ENCODE results near the gene ADAMTS13. TPM values are rescaled to one million over a fixed set of nuclear protein-coding genes. Genes with fewer than 3 reads are reported as not detected.

Gene ADAMTS13
- total and polyA plus RNA-seq, 4 experiments from 2014 or later, result 1.5 to 1.7 TPM; not detected in 2

DNA sequence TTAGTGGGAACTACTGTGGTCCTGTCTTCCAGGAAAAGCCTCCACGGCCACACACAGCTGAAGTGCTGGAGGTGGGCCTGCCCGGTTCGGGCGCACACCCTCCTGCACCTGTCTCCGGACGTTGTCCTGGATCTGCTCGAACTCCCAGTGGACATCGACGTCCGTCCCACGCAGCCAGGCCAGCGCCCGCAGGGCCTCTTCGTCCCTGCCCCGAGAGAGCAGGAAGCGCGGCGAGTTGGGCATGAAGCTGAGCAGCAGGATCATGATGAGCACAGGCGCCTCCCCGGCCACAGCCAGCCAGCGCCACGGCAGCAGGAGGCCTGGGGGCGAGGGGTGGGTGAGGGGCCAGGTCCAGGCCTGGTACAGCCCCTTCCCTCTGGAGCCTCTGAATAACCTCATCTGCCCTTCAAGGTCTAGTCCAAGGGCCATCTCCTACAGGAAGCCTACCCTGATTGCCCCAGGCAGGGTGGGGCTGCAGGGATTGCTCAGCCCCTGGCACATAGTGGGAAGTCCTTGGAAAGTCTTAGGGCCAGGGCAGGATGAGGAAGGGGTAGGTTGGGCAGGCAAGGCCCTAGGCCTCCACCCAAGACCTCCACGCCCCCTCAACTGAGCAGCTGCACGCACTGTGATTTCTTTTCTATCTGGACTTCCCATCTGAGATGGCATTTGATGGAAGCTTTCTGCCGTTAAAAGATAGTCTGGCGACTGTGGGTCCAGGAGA is 53.3 kb downstream of the ADAMTS13 start:
- POLR2A ChIA-PET (ENCODE audit: partially characterized antibody), result no interaction called here
- no peaks in the 10 kb centered on the region for H3K36me3 ChIP-seq (ENCODE audit: insufficient read depth, low read length)

DNA sequence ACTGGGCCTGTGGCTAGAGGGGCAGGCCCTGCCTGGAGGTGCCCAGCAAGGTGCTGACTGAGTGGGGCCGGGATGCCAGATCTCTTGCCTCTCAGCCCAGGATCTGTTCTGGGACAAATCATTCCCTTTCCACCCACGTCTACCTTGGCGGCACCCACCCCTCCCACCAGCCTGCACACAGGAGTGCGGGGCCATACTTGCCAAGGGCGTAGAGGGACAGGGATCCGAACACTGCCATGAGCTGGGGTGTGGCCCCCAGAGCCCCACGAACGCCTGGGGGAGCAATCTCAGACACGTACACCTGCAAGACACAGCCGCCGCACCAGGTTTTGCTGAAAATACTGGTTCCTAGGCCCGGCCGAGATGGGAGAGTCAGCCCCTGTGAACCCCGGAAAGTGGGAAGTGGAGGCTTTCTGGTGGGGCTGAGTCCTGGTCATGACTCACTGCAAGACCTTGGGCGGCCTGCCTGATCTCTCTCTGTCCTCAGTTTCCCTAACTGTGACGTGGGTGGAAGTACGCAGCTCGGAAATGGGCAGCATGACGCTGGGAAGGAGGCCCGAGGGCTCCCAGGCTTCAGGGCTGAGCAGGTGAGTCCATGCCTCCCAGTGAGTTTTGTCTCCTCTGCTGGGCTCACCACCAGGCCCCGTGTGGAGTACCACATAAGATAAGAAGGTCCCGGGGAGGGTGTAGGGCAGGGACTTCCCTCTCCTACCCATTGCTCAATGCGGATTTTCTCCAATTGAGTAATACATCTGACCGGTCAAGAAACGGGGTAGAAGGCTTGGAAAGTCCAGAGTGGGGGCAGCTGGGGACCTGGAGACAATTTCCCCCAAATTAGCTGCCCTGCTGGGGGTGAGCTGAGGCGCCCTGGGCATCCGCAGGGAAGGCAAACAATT is 54.1 kb downstream of the ADAMTS13 start:
- Histone ChIP-seq H3K4me1 (ENCODE audit: insufficient read depth, low read length) (peaks cover 16% of the 10 kb centered on the region), H3K36me3 (ENCODE audit: insufficient read depth, low read length) (no peaks in the 10 kb centered on the region), H3K27me3 (ENCODE audit: insufficient read depth, low read length) (no peaks in the 10 kb centered on the region), H3K4me3 (ENCODE audit: low read length in 2 of 2) (no peak overlapping the region), H3K9me3 (ENCODE audit: control insufficient read depth in 1 of 2, low read length in 2 of 2) (no peaks in the 10 kb centered on the region), H3K27ac (ENCODE audit: low read depth, low read length) (no peak overlapping the region)
- ChIA-PET CTCF (ENCODE audit: partially characterized antibody) (no interaction called here), POLR2A (ENCODE audit: partially characterized antibody) (no interaction called here)
- no peaks in the 10 kb centered on the region for H3K27me3 Mint-ChIP-seq
- intact Hi-C loops (cut with micrococcal nuclease), result loop anchor here (5.0 kb wide), 1 partner anchor 119 kb away; the partner anchor contains the start of genes SURF1 and SURF2
- H3K4me3 Mint-ChIP-seq, result peak overlapping the region in 1 of 8 donors; percentile 45
- no peak overlapping the region for H3K27ac Mint-ChIP-seq
- no peaks in the 10 kb centered on the region for H3K36me3 Mint-ChIP-seq
- no peak for DNase-seq
- no peaks in the 10 kb centered on the region for H3K9me3 Mint-ChIP-seq
- peaks cover 5 to 10% (median 8%) of the 10 kb centered on the region in 4 donors for H3K4me1 Mint-ChIP-seq

More for the DNA sequence above, 53.3 kb downstream of the ADAMTS13 start:
- DNase-seq, result no peak
- H3K9me3 ChIP-seq (ENCODE audit: control insufficient read depth in 1 of 2, low read length in 2 of 2), result no peaks in the 10 kb centered on the region
- no peaks in the 10 kb centered on the region for H3K27me3 ChIP-seq (ENCODE audit: insufficient read depth, low read length)
- H3K27ac ChIP-seq (ENCODE audit: low read depth, low read length), result no peak overlapping the region
- H3K4me1 Mint-ChIP-seq, result peaks cover 5 to 10% (median 8%) of the 10 kb centered on the region in 4 donors
- no peaks in the 10 kb centered on the region for H3K9me3 Mint-ChIP-seq
- H3K27me3 Mint-ChIP-seq, result no peaks in the 10 kb centered on the region
- H3K4me1 ChIP-seq (ENCODE audit: insufficient read depth, low read length), result peaks cover 16% of the 10 kb centered on the region
- intact Hi-C loops (cut with micrococcal nuclease), result loop anchor here (5.0 kb wide), 1 partner anchor 118 kb away; the partner anchor contains the start of genes SURF1 and SURF2
- no peak overlapping the region for H3K4me3 ChIP-seq (ENCODE audit: low read length in 2 of 2)
- no peaks in the 10 kb centered on the region for H3K36me3 Mint-ChIP-seq
- CTCF ChIA-PET (ENCODE audit: partially characterized antibody), result interaction anchor here (1.3 kb wide), 1 partner anchor 453 kb away, joined by 3 read pairs; no protein-coding TSS in a partner anchor
- no peak overlapping the region for H3K27ac Mint-ChIP-seq
- H3K4me3 Mint-ChIP-seq, result no peak overlapping the region

DNA sequence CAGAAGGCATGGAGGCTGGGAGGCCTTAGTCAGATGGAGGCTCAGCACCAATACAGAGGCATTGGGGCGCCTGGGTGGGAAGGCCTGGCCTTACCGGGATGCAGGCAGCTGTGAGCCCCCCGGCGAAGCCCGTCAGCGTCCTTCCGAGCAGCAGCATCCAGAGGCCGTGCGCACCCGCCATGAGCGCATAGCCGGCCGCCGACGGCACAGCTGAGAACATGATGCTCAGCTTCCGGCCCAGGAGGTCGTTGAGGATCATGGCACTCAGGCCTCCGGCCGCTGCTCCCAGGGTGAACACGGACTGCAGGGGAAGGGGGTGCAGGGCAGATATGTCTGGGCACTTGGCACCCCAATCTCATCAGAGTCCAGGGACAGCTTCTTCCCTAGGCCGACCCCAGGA is 54.8 kb downstream of the ADAMTS13 start:
- H3K9me3 Mint-ChIP-seq, result no peaks in the 10 kb centered on the region
- H3K27me3 Mint-ChIP-seq, result no peaks in the 10 kb centered on the region
- intact Hi-C loops (cut with micrococcal nuclease), result loop anchor here (5.0 kb wide), 1 partner anchor 120 kb away; the partner anchor contains the start of genes SURF1 and SURF2
- H3K27me3 ChIP-seq (ENCODE audit: insufficient read depth, low read length), result no peaks in the 10 kb centered on the region
- no peaks in the 10 kb centered on the region for H3K36me3 Mint-ChIP-seq
- H3K4me1 Mint-ChIP-seq, result peaks cover 5 to 10% (median 8%) of the 10 kb centered on the region in 4 donors
- H3K27ac ChIP-seq (ENCODE audit: low read depth, low read length), result no peak overlapping the region
- H3K9me3 ChIP-seq (ENCODE audit: control insufficient read depth in 1 of 2, low read length in 2 of 2), result no peaks in the 10 kb centered on the region
- H3K4me3 ChIP-seq (ENCODE audit: low read length in 2 of 2), result no peak overlapping the region
- no peak for DNase-seq
- no peaks in the 10 kb centered on the region for H3K36me3 ChIP-seq (ENCODE audit: insufficient read depth, low read length)
- H3K4me1 ChIP-seq (ENCODE audit: insufficient read depth, low read length), result peaks cover 16% of the 10 kb centered on the region
- ChIA-PET POLR2A (ENCODE audit: partially characterized antibody) (no interaction called here), CTCF (ENCODE audit: partially characterized antibody) (no interaction called here)
- no peak overlapping the region for H3K4me3 Mint-ChIP-seq
- H3K27ac Mint-ChIP-seq, result no peak overlapping the region

DNA sequence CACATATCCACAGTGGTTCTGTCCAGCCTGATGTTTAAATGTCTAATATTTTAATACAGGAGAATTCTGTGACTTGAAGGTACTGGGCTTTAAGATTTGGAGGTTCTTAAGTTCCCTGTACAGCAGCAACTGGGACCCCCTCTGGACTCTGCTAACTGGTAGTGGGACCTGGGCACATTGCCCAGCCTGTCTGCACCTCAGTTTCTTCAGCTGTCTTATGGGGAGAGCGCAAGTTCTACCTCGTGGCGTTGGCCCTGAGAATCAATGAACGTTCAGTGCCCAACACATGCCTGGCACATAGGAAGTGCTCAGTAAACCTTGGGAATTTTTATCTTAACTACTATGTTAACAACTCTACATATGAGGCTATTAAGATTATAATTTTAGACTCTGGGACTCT is 55.3 kb downstream of the ADAMTS13 start:
- Histone ChIP-seq H3K27me3 (ENCODE audit: insufficient read depth, low read length) (no peaks in the 10 kb centered on the region), H3K9me3 (ENCODE audit: control insufficient read depth in 1 of 2, low read length in 2 of 2) (no peaks in the 10 kb centered on the region), H3K36me3 (ENCODE audit: insufficient read depth, low read length) (no peaks in the 10 kb centered on the region), H3K27ac (ENCODE audit: low read depth, low read length) (no peak overlapping the region), H3K4me3 (ENCODE audit: low read length in 2 of 2) (no peak overlapping the region), H3K4me1 (ENCODE audit: insufficient read depth, low read length) (peaks cover 16% of the 10 kb centered on the region)
- Mint-ChIP-seq H3K4me1 (peaks cover 5 to 10% (median 8%) of the 10 kb centered on the region in 4 donors), H3K36me3 (no peaks in the 10 kb centered on the region), H3K9me3 (peaks cover 0 to 2% (median 0%) of the 10 kb centered on the region in 8 donors), H3K27me3 (no peaks in the 10 kb centered on the region), H3K27ac (peak overlapping the region in 4 of 7 donors; percentile 8 to 86 (median 44)), H3K4me3 (peak overlapping the region in 4 of 8 donors; percentile 20 to 56 (median 34))
- no peak for DNase-seq
- intact Hi-C loops (cut with micrococcal nuclease), result loop anchor here (5.0 kb wide), 1 partner anchor 120 kb away; the partner anchor contains the start of genes SURF1 and SURF2
- ChIA-PET CTCF (ENCODE audit: partially characterized antibody) (no interaction called here), POLR2A (ENCODE audit: partially characterized antibody) (no interaction called here)

DNA sequence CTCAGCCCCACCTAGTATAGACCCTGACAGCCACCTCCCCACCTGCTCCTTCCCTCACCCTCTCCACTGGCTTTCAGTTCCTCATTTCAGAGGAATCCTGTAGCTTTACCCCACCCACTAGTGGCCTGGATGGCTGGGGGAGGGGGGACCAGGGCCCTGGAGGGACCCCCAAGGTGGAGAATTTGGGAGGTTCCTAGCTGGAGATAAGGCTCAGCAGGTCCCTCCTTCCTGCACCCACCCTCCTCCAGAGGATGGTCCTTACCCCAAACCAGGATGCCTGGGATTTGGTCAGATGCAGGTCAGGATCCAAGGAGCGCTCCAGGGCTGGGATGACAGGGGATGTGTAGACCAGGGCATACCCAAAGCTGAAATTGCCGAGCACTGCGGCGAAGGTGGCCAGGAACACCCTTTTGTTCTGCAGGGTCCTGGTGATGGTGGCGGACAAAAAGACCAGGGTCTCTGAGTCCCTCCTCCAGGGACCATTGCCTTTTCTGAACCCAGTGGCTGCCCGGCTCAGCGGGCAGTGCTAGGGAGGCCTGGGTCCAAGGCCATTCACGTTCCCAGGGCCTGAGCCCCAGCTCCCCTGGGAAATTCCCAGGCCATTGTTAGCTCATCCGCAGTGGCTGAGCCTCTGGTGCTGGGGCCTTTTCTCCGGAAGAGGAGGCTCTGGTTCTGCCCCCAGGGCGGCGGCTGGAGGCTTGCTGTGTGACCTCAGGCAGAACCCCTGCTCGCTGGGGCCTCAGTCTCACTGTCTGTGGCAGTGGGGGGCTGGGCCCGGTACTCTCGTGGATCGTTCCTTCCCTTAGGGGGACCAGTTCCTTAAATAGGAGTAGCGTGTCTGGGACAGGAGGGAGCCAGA is 56.1 kb downstream of the ADAMTS13 start:
- ChIA-PET POLR2A (ENCODE audit: partially characterized antibody) (interaction anchor here (1.0 to 1.6 kb wide), 5 partner anchors 12 to 101 kb away, joined by 3 to 5 read pairs (median 4); partner anchors contain the start of genes CACFD1 and REXO4), CTCF (ENCODE audit: partially characterized antibody) (interaction anchor here (2.9 kb wide), 1 partner anchor 292 kb away, joined by 11 read pairs; no protein-coding TSS in a partner anchor)
- Mint-ChIP-seq H3K9me3 (peaks cover 0 to 2% (median 0%) of the 10 kb centered on the region in 8 donors), H3K27me3 (peaks cover 0 to 2% of the 10 kb centered on the region in 2 donors), H3K27ac (peak overlapping the region in 4 of 7 donors; percentile 20 to 86 (median 66)), H3K4me1 (peaks cover 5 to 10% (median 8%) of the 10 kb centered on the region in 4 donors), H3K4me3 (peak overlapping the region in 4 of 8 donors; percentile 42 to 64 (median 60)), H3K36me3 (no peaks in the 10 kb centered on the region)
- Histone ChIP-seq H3K27me3 (ENCODE audit: insufficient read depth, low read length) (no peaks in the 10 kb centered on the region), H3K36me3 (ENCODE audit: insufficient read depth, low read length) (no peaks in the 10 kb centered on the region), H3K4me3 (ENCODE audit: low read length in 2 of 2) (peak overlapping the region in 1 of 2 donors; percentile 55), H3K27ac (ENCODE audit: low read depth, low read length) (no peak overlapping the region), H3K4me1 (ENCODE audit: insufficient read depth, low read length) (peaks cover 16% of the 10 kb centered on the region), H3K9me3 (ENCODE audit: control insufficient read depth in 1 of 2, low read length in 2 of 2) (no peaks in the 10 kb centered on the region)
- intact Hi-C loops (cut with micrococcal nuclease), result loop anchor here (2.0 to 5.0 kb wide), 2 partner anchors 59 to 121 kb away; partner anchors contain the start of genes REXO4, SURF1 and SURF2
- no peak for DNase-seq

Data from CD4-positive, alpha-beta memory T cell (primary cell).